HG03175 (cell line): ENCODE measurements around the gene FNIP1.
"Not testable (repeated sequence)": the region's sequence is repeated elsewhere in the genome, so short reads cannot be mapped to it uniquely, and the experiment has no call there.

Source experiments
- ATAC-seq: cut with Tn5 transposase; IDR thresholded peaks from one replicate; pipeline ENCODE4 v1.9.1; 2021; ENCODE audit warnings: mild to moderate bottlenecking, moderate library complexity; ENCODE audit not compliant: unreplicated experiment

Gene FNIP1

GRCh38 chr5:131693894-131694293 is 102.9 kb downstream of the FNIP1 start:
- ATAC-seq = no peak

DNA sequence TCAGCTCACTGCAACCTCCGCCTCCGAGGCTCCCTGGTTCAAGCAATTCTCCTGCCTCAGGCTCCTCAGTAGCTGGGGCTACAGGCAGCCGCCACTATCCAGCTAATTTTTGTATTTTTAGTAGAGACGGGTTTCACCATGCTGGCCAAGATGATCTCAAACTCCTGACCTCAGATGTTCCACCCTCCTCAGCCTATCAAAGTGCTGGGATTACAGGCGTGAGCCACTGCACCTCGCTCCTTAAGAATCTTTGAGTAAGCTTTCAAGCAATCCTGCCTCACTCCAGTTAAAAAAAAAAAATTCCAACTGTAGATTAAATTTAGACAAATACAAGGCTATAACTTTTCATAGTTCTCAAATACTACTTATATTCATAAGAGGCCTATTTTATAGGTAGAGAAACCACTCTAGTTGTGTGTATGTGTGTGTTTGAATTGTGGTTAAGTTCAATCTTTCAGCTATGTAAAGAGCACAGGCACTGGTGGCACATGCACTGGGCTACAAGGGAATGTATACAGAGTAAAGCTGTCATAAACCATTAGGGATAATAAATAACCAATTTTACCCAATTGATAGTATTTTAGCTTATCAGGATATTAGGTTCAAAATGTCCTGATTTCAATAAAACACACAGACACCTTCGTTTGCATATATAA is 111.2 kb downstream of the FNIP1 start:
- ATAC-seq = no peak

- no peak for ATAC-seq
These were observed 112.2 kb downstream of the FNIP1 start for GRCh38 chr5:131684595-131684994.

DNA sequence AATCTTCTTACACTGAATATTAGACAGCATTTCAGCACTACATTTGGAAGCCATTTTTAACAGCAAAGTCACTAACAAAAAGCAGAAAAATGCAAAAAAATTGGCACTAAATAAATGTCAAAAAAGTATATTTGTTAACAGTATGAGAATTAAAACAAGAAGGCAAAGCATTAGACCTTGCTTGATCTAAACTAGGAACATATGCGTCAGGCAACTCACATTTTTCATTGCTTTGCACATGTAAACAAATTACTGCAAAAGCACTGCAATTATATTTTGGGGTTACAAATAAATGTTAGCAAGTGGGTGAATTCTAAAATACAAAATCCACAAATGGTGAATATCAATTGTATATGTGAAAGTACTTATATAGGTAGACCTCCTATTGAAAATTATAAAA is 112.8 kb downstream of the FNIP1 start:
- no peak for ATAC-seq

DNA sequence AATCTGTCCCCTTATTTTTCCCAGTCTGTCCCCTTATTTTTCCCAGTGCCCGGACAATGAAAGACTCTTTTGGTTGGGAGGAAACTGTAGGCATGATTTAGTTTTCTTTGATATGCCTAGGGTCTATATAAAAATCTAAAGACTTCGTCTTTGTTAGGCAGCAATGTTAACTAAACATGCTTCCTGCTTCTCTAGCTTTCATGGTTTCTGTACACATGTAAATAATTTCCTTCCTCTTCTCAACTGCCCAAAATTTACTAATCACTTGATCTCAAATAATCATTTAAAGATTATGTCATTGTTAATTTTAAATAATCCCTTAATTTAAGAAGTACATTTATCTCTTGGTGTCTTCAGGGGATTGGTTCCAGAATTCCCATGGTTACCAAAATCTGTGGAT is 114.0 kb downstream of the FNIP1 start:
- no peak for ATAC-seq

GRCh38 chr5:131682175-131682574 is 114.6 kb downstream of the FNIP1 start:
- ATAC-seq = no peak

- no peak for ATAC-seq
These were observed 116.9 kb downstream of the FNIP1 start for GRCh38 chr5:131679911-131680310.

GRCh38 chr5:131678273-131678672 is 118.5 kb downstream of the FNIP1 start:
- ATAC-seq = not testable (repeated sequence)

- ATAC-seq = no peak
These were observed 119.7 kb downstream of the FNIP1 start for GRCh38 chr5:131677115-131677514.

DNA sequence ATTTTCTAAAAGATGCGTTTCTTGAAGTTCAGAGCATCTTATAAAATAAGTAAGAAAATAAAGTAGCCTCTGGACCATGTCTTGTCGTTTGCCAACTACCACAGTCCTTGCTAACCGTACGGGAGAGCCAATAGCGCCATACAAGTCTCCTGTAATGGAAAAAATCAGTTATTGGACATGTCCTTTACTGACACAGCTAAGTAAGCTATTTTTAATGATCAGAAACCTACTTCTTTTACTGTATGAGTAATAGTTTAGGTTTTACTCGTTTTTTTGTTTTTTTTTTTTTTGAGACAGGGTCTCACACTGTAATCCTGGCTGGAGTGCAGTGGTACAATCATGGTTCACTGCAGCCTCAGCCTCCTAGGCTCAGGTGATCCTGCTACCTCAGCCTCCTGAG is 124.0 kb downstream of the FNIP1 start:
- no peak for ATAC-seq

GRCh38 chr5:131671994-131672655 is 124.7 kb downstream of the FNIP1 start:
- no peak for ATAC-seq

- ATAC-seq = peak; percentile 62
These were observed 125.4 kb downstream of the FNIP1 start for GRCh38 chr5:131671409-131671808.

DNA sequence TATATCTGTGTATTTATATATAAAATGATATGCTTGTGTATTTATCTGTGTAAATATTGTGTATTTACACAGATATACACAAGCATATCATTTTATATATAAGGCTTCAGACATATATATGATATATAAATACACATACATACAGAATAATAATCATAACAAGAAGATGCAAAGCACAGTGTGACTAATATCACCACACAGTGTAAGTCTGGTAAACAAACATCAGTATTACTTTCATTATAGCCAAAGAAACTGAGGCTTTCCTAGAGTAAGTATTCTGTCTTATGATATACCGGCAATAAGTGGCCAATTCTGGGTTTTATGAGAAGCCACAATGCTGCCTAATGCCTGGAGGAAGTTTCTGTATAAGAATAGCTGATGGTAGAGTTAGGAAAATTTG is 131.9 kb downstream of the FNIP1 start:
- peak; percentile 45 for ATAC-seq

DNA sequence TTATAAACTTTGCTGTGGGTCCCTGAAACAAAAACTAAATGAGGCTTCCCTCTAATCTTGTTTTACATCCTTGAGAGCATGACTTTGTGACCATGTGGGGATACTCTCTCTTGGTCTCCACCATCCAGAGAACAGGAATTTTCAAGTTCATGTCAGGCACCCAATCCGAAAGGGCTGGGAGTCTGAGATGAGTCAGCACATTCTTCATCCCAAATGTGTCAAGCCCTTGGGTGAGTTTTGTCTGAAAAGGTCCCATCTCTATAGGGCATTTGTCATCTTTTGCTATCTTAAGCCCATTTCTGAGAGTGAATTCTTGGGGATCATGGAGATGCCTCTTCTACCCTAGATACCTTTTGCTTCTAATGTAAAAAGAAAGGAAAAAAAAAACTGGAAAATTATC is 134.9 kb downstream of the FNIP1 start:
- no peak for ATAC-seq

- no peak for ATAC-seq
These were observed 137.0 kb downstream of the FNIP1 start for GRCh38 chr5:131659841-131660240.

DNA sequence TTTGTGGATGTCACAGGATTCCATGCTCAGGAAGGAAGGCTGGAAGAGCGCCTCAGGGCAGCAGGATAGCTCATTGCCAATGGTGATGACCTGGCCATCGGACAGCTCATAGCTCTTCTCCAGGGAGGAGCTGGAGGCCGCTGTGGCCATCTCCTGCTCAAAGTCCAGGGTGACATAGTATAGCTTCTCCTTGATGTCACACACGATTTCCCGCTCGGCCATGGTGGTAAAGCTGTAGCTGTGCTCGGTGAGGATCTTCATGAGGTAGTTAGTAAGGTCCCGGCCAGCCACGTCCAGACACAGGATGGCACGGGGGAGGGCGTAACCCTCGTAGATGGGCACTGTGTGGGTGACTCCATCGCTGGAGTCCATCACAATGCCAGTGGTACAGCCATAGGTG is 137.5 kb downstream of the FNIP1 start:
- ATAC-seq = no peak

- ATAC-seq = no peak
These were observed 142.0 kb downstream of the FNIP1 start for GRCh38 chr5:131654776-131655175.

DNA sequence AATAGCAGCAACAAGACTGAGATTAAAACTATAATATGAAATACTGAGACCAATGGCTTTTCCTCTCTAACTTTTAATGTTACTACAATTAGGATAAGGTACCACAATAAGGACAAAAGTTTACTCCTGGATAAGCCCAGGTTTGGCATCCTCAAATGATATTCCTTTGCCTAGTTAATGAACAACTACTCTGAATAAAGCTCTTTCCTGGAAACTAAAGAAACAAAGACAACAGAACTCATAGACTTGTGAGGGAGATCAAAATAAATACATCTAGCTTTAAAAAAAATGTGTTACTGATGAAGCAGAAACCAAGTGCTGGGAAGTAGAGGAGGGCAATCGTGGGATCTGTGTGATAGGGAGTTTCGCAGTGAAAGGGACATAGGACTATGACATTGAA is 142.5 kb downstream of the FNIP1 start:
- no peak for ATAC-seq

- ATAC-seq = no peak
These were observed 147.7 kb downstream of the FNIP1 start for GRCh38 chr5:131649161-131649560.

DNA sequence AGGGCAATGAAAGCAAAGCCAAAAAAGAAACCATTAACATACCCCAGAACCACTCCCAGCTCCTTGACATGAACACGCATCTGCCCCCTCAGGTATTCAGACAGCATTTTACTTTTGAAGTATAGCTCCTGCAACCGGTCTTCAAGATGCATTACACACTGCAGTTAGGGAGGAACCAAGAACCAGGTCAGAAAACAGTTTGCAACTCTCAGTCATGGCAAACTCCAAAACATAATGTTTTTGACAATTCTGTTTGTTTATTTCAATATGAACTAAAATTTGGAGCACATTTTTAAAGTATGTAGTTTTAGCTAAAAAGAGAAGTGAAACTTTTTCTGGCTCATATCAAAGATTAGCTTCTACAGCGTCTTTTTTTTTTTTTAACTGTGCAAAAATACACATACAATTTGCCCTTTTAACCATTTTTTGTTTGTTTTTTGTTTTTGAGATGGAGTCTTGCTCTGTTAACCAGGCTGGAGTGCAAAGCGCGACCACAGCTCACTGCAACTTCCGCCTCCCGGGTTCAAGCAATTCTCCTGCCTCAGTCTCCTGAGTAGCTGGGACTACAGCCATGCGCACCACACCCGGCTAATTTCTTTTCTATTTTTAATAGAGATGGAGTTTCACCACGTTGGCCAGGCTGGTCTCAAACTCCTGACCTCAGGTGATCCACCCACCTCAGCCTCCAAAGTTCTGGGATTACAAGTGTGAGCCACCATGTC is 149.6 kb downstream of the FNIP1 start:
- ATAC-seq = peak; percentile 86

- no peak for ATAC-seq
These were observed 152.0 kb downstream of the FNIP1 start for GRCh38 chr5:131644822-131645221.

GRCh38 chr5:131644370-131644769 is 152.4 kb downstream of the FNIP1 start:
- ATAC-seq = no peak
